ENCODE results near the gene RBM15.

Gene RBM15

GRCh38 chr1:110321846-110322245 lies 17.3 kb upstream of the RBM15 start:
- no peak for TF ChIP-seq CTCF (IDR thresholded peaks at IDR 0.05)
- TF ChIP-seq ZFX (IDR thresholded peaks at IDR 0.05; ENCODE audit: borderline replicate concordance) = no peak
- H3K27ac ChIP-seq = no peak overlapping the region

GRCh38 chr1:110324667-110325066 lies 14.5 kb upstream of the RBM15 start:
- no peak for TF ChIP-seq CTCF (IDR thresholded peaks at IDR 0.05)
- TF ChIP-seq ZFX (IDR thresholded peaks at IDR 0.05; ENCODE audit: borderline replicate concordance) = no peak
- no peak overlapping the region for H3K27ac ChIP-seq

GRCh38 chr1:110326826-110327225 lies 12.4 kb upstream of the RBM15 start:
- no peak overlapping the region for H3K27ac ChIP-seq
- TF ChIP-seq CTCF (IDR thresholded peaks at IDR 0.05) = no peak
- no peak for TF ChIP-seq ZFX (IDR thresholded peaks at IDR 0.05; ENCODE audit: borderline replicate concordance)

- TF ChIP-seq CTCF (IDR thresholded peaks at IDR 0.05) = no peak
- no peak for TF ChIP-seq ZFX (IDR thresholded peaks at IDR 0.05; ENCODE audit: borderline replicate concordance)
- H3K27ac ChIP-seq = no peak overlapping the region
Observed at GRCh38 chr1:110328274-110328673, 10.9 kb upstream of the RBM15 start.

- no peak overlapping the region for H3K27ac ChIP-seq
- TF ChIP-seq ZFX (IDR thresholded peaks at IDR 0.05; ENCODE audit: borderline replicate concordance) (no peak), CTCF (IDR thresholded peaks at IDR 0.05) (no peak)
Observed at GRCh38 chr1:110328700-110329099, 10.5 kb upstream of the RBM15 start.

- peak overlapping the region; percentile 99 for H3K27ac ChIP-seq
- TF ChIP-seq ZFX (IDR thresholded peaks at IDR 0.05; ENCODE audit: borderline replicate concordance) = no peak
- no peak for TF ChIP-seq CTCF (IDR thresholded peaks at IDR 0.05)
Observed at GRCh38 chr1:110335265-110335664, 3.9 kb upstream of the RBM15 start.

- TF ChIP-seq ZFX (IDR thresholded peaks at IDR 0.05; ENCODE audit: borderline replicate concordance) (no peak), CTCF (IDR thresholded peaks at IDR 0.05) (no peak)
- H3K27ac ChIP-seq = peak overlapping the region; percentile 99
Observed at GRCh38 chr1:110336300-110337039, 2.7 kb upstream of the RBM15 start.
